Right lobe of liver (tissue), 6 donors: ENCODE data around the gene EXOC3L2. TPM values are rescaled to one million over a fixed set of nuclear protein-coding genes. Genes with fewer than 3 reads are reported as not detected.

Source experiments
- ATAC-seq, 4 donors: fragments of 200-7000 bp; cut with Tn5 transposase; one replicate each; pipeline ENCODE4 v1.9.1; 2020; ENCODE audit warnings: mild to moderate bottlenecking in 4 of 4, moderate library complexity in 4 of 4
- DNase-seq, 3 donors: peaks; one replicate each; pipeline ENCODE4 v3.0.0-alpha.2; 2020
- H3K27ac ChIP-seq, 3 donors: fragments of 200-600 bp; one replicate each; pipeline ENCODE4 v1.8.0; 2022
- H3K27me3 ChIP-seq, 2 donors: fragments of 200-600 bp; one replicate each; pipeline ENCODE4 v1.8.0; 2022
- H3K36me3 ChIP-seq, 4 donors: fragments of 200-600 bp; sonication (generic) in 1 of 4; one replicate each; pipeline versions ENCODE4 v1.5.1 to v1.8.0; 2017 to 2022; ENCODE audit warnings: control low read depth in 1 of 4
- H3K4me1 ChIP-seq, 4 donors: fragments of 200-600 bp; sonication (generic) in 1 of 4; one replicate each; pipeline versions ENCODE4 v1.5.1 to v1.8.0; 2017 to 2022; ENCODE audit warnings: control low read depth in 1 of 4
- H3K4me3 ChIP-seq, 3 donors: fragments of 200-600 bp; one replicate each; pipeline ENCODE4 v1.8.0; 2022
- H3K9me3 ChIP-seq, 4 donors: fragments of 200-600 bp; sonication (generic) in 1 of 4; one replicate each; pipeline versions ENCODE4 v1.5.1 to v1.8.0; 2017 to 2022; ENCODE audit warnings: control low read depth in 1 of 4
- CTCF ChIP-seq, 4 donors: fragments of 200-600 bp in 3 of 4; fragments of 450-650 bp in 1 of 4; IDR thresholded peaks; one replicate each; pipeline versions ENCODE4 v1.5.1 to v1.8.0; 2016 to 2022; ENCODE audit warnings: antibody characterized with exemption in 4 of 4, mild to moderate bottlenecking in 2 of 4
- POLR2A ChIP-seq: fragments of 450-650 bp; IDR thresholded peaks from one replicate; pipeline ENCODE4 v1.6.1; 2017; ENCODE audit warnings: antibody characterized with exemption, mild to moderate bottlenecking
- WGBS: methylation state at CpG from one replicate; pipeline ENCODE4 v1.1.6; 2018; ENCODE audit warnings: low coverage, low lambda C conversion rate; ENCODE audit not compliant: insufficient coverage; ENCODE audit errors: missing lambda C conversion rate; 5-methylcytosine and 5-hydroxymethylcytosine counted together
- intact Hi-C, 2 donors: fragments of 100-400 bp; cut with DNase I; formaldehyde crosslinking; loops; one replicate each; pipeline versions ENCODE4 v1.11.2 to v1.14.1; 2022
- total RNA-seq, 6 experiments: library from RNA; depleted of rRNA in 2 of 6; stranded (reverse); fragments of >200 nt in 2 of 6; fragmentation: NEBNext Ultra II Directional in 3 of 6; extraction: Animal tissue kit (Norgen Biotek cat#: 25700) in 3 of 6; gene quantifications; one replicate each; pipeline versions ENCODE4 v1.1.0 to v1.2.4, GENCODE V29; 2016 to 2023
- donor health status: DM: no; HTN: yes; CAD: no.
- donor health status: DM: no; HTN: no; CAD: no.
- donor health status: DM: no; HTN: no; CAD: no.
- donor health status: DM: no; HTN: yes; CAD: no.
- donor health status: DM: no; HTN: yes; CAD: no.

Gene EXOC3L2
- total RNA-seq, 6 experiments from 2014 or later: 1.8 to 6.9 (median 4.4) TPM

- H3K4me1 ChIP-seq: peaks cover 0 to 22% (median 6%) of the 10 kb centered on the region in 4 donors
- H3K9me3 ChIP-seq: no peaks in the 10 kb centered on the region
- intact Hi-C loops: no loop called here
- whole genome bisulfite sequencing: 73% methylated on average over 4 of the region's 4 CpGs
- H3K27me3 ChIP-seq: no peaks in the 10 kb centered on the region
- no peak overlapping the region for H3K27ac ChIP-seq
- DNase-seq: no peak
- ATAC-seq: no peak
- H3K36me3 ChIP-seq: no peaks in the 10 kb centered on the region
- no peak for TF ChIP-seq POLR2A
- H3K4me3 ChIP-seq: no peak overlapping the region
Measured at GRCh38 chr19:45182758-45183157, 62.4 kb downstream of the EXOC3L2 start.

- Histone ChIP-seq H3K27ac (no peak overlapping the region), H3K4me1 (peaks cover 0 to 31% (median 10%) of the 10 kb centered on the region in 4 donors), H3K4me3 (no peak overlapping the region), H3K9me3 (no peaks in the 10 kb centered on the region), H3K36me3 (no peaks in the 10 kb centered on the region), H3K27me3 (no peaks in the 10 kb centered on the region)
- TF ChIP-seq POLR2A (no peak), CTCF (IDR thresholded peaks at IDR 0.05) (no peak)
- intact Hi-C loops: no loop called here
- WGBS: 57% methylated on average over 5 of the region's 7 CpGs
- DNase-seq (no peak), ATAC-seq (no peak)
Measured at GRCh38 chr19:45180936-45181335, 64.3 kb downstream of the EXOC3L2 start.

- H3K27me3 ChIP-seq: no peaks in the 10 kb centered on the region
- peak overlapping the region in 1 of 3 donors; percentile 78 for H3K27ac ChIP-seq
- no peaks in the 10 kb centered on the region for H3K36me3 ChIP-seq
- peak overlapping the region; percentile 64 to 86 (median 84) for H3K4me3 ChIP-seq
- 57% methylated on average over 6 of the region's 9 CpGs for WGBS
- H3K4me1 ChIP-seq: peaks cover 0 to 31% (median 10%) of the 10 kb centered on the region in 4 donors
- ATAC-seq (no peak), DNase-seq (no peak)
- TF ChIP-seq POLR2A: no peak
- no peak for TF ChIP-seq CTCF (IDR thresholded peaks at IDR 0.05)
- no peaks in the 10 kb centered on the region for H3K9me3 ChIP-seq
- intact Hi-C loops: no loop called here
Measured at GRCh38 chr19:45179892-45180370, 65.3 kb downstream of the EXOC3L2 start.

- Histone ChIP-seq H3K4me1 (peaks cover 0 to 31% (median 10%) of the 10 kb centered on the region in 4 donors), H3K36me3 (no peaks in the 10 kb centered on the region), H3K27ac (peak overlapping the region; percentile 66 to 78 (median 72)), H3K9me3 (no peaks in the 10 kb centered on the region), H3K27me3 (no peaks in the 10 kb centered on the region), H3K4me3 (peak overlapping the region; percentile 64 to 86 (median 84))
- TF ChIP-seq POLR2A (no peak), CTCF (IDR thresholded peaks at IDR 0.05) (no peak)
- DNase-seq: peak; percentile 66 to 70 (median 67)
- 0% methylated on average over 32 of the region's 97 CpGs for WGBS
- intact Hi-C loops: no loop called here
- ATAC-seq: peak in 1 of 4 donors; percentile 2
Measured at GRCh38 chr19:45179072-45179891, 65.9 kb downstream of the EXOC3L2 start.
